K562 (cell line): ENCODE measurements around the gene SOX18. TPM values are rescaled to one million over a fixed set of nuclear protein-coding genes. Genes with fewer than 3 reads are reported as not detected.

Source experiments
- ARID2 ChIP-seq: fragments of 450-650 bp; IDR thresholded peaks from 2 replicates; pipeline ENCODE4 v1.6.1; 2017; ENCODE audit warnings: antibody characterized with exemption, mild to moderate bottlenecking
- MEF2A ChIP-seq: IDR thresholded peaks from 2 replicates; pipeline ENCODE4 v1.6.1; 2011; ENCODE audit warnings: low read depth, mild to moderate bottlenecking, low read length, moderate library complexity; ENCODE audit not compliant: control insufficient read depth
- PTTG1 ChIP-seq: fragments of 450-650 bp; IDR thresholded peaks from 2 replicates; pipeline ENCODE4 v1.6.1; 2016; ENCODE audit warnings: low read depth, mild to moderate bottlenecking, missing genetic modification characterization, missing compliant biosample characterization
- SMAD3 ChIP-seq: fragments of 450-650 bp; formaldehyde crosslinking; conservative IDR thresholded peaks from 2 replicates; pipeline ENCODE4 v1.4.0; 2020; ENCODE audit warnings: mild to moderate bottlenecking
- ZFP30 ChIP-seq: fragments of 250-450 bp; sonication (Bioruptor Pico); IDR thresholded peaks from 2 replicates; pipeline ENCODE4 v1.8.0; 2022; ENCODE audit warnings: moderate library complexity, mild to moderate bottlenecking, inconsistent platforms, borderline replicate concordance
- polyA plus RNA-seq, 8 experiments: library from polyadenylated mRNA; depleted of rRNA in 4 of 8; stranded (reverse) in 5 of 8; unstranded in 3 of 8; fragments of >200 nt; fragmentation: Nextera tagmentation in 2 of 8; fragmentation: Illumina TruSeq in 1 of 8; extraction: Ambion mirVana in 2 of 8; extraction: Trizol in 1 of 8; gene quantifications; 2 replicates each; pipeline versions ENCODE4 v1.2.1 to v1.2.3, GENCODE V29; 2011 to 2014; ENCODE audit warnings: inconsistent platforms in 1 of 8, missing spikeins in 1 of 8
- total RNA-seq, 7 experiments: library from RNA; depleted of rRNA in 6 of 7; stranded (reverse); fragments of >200 nt in 6 of 7; fragmentation: Illumina TruSeq in 2 of 7; extraction: Trizol in 2 of 7; gene quantifications; 2 replicates each; pipeline versions ENCODE4 v1.2.1 to v1.2.3, GENCODE V29; 2011 to 2021; ENCODE audit warnings: low replicate concordance in 1 of 7
- TF ChIP-seq, protein P1 (sequence below), 2 experiments: fragments of 150-350 bp in 1 of 2; IDR thresholded peaks; 2 replicates each; pipeline ENCODE4 v1.6.1; 2012 to 2016; ENCODE audit warnings: low read depth in 2 of 2, low read length in 2 of 2, mild to moderate bottlenecking in 1 of 2, moderate library complexity in 1 of 2
- TF ChIP-seq, protein P2 (sequence below): fragments of 450-650 bp; formaldehyde crosslinking; IDR thresholded peaks from 2 replicates; pipeline ENCODE4 v1.4.0; 2022; ENCODE audit warnings: missing genetic modification characterization
- TF ChIP-seq, protein P3 (sequence below): fragments of 450-650 bp; formaldehyde crosslinking; IDR thresholded peaks from 2 replicates; pipeline ENCODE4 v1.4.0; 2020; ENCODE audit warnings: mild to moderate bottlenecking, moderate library complexity
- TF ChIP-seq, protein P4 (sequence below), 2 experiments: fragments of 450-650 bp in 1 of 2; IDR thresholded peaks; 2 replicates each; pipeline ENCODE4 v1.6.1; 2011 to 2017; ENCODE audit warnings: low read depth in 2 of 2, antibody characterized with exemption in 1 of 2, borderline replicate concordance in 1 of 2, low read length in 1 of 2, mild to moderate bottlenecking in 1 of 2, mixed read lengths in 1 of 2; ENCODE audit not compliant: control insufficient read depth in 1 of 2

The SOX18 gene
- total and polyA plus RNA-seq, 9 of the 15 experiments (the other 6 are each of a cell fraction or from before 2014, with no cell fraction given): 0.15 to 19.8 (median 0.33) TPM

DNA sequence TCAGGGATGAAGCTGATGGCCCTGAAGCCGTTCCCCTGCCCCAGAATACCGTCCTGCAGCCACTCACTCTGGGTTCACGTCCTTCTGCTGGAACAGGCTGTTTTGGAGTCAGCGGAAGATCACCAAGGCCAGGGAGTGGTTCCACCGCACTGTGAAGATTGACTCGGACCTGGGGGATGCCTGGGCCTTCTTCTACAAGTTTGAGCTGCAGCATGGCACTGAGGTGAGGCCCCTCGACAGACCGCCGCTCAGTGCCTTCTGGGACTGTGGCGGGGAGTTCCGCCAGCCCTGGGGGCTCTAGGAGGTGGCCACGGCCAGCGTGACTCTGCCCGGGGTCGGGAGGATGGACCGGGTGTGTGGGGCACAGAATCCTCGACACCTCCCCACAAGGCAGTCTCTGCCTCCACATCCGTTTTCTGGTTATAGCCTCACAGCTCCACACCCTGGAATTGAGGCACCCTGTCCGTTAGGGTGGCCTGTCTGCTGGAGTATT, 17.6 kb downstream of the SOX18 start (continued):
- TF ChIP-seq, protein P1, sequence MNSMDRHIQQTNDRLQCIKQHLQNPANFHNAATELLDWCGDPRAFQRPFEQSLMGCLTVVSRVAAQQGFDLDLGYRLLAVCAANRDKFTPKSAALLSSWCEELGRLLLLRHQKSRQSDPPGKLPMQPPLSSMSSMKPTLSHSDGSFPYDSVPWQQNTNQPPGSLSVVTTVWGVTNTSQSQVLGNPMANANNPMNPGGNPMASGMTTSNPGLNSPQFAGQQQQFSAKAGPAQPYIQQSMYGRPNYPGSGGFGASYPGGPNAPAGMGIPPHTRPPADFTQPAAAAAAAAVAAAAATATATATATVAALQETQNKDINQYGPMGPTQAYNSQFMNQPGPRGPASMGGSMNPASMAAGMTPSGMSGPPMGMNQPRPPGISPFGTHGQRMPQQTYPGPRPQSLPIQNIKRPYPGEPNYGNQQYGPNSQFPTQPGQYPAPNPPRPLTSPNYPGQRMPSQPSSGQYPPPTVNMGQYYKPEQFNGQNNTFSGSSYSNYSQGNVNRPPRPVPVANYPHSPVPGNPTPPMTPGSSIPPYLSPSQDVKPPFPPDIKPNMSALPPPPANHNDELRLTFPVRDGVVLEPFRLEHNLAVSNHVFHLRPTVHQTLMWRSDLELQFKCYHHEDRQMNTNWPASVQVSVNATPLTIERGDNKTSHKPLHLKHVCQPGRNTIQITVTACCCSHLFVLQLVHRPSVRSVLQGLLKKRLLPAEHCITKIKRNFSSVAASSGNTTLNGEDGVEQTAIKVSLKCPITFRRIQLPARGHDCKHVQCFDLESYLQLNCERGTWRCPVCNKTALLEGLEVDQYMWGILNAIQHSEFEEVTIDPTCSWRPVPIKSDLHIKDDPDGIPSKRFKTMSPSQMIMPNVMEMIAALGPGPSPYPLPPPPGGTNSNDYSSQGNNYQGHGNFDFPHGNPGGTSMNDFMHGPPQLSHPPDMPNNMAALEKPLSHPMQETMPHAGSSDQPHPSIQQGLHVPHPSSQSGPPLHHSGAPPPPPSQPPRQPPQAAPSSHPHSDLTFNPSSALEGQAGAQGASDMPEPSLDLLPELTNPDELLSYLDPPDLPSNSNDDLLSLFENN (IDR thresholded peaks at IDR 0.05; ENCODE audit: low read depth in 2 of 2, low read length in 2 of 2): no peak
- TF ChIP-seq, protein P2, sequence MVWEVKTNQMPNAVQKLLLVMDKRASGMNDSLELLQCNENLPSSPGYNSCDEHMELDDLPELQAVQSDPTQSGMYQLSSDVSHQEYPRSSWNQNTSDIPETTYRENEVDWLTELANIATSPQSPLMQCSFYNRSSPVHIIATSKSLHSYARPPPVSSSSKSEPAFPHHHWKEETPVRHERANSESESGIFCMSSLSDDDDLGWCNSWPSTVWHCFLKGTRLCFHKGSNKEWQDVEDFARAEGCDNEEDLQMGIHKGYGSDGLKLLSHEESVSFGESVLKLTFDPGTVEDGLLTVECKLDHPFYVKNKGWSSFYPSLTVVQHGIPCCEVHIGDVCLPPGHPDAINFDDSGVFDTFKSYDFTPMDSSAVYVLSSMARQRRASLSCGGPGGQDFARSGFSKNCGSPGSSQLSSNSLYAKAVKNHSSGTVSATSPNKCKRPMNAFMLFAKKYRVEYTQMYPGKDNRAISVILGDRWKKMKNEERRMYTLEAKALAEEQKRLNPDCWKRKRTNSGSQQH (CRISPR knock-in tag): no peak
- TF ChIP-seq ZFP30 (CRISPR knock-in tag) (no peak), PTTG1 (tag) (no peak), SMAD3 (CRISPR knock-in tag) (no peak), ARID2 (no peak), MEF2A (no peak)
- TF ChIP-seq, protein P3, sequence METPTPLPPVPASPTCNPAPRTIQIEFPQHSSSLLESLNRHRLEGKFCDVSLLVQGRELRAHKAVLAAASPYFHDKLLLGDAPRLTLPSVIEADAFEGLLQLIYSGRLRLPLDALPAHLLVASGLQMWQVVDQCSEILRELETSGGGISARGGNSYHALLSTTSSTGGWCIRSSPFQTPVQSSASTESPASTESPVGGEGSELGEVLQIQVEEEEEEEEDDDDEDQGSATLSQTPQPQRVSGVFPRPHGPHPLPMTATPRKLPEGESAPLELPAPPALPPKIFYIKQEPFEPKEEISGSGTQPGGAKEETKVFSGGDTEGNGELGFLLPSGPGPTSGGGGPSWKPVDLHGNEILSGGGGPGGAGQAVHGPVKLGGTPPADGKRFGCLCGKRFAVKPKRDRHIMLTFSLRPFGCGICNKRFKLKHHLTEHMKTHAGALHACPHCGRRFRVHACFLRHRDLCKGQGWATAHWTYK (CRISPR knock-in tag): no peak
- TF ChIP-seq, protein P4, sequence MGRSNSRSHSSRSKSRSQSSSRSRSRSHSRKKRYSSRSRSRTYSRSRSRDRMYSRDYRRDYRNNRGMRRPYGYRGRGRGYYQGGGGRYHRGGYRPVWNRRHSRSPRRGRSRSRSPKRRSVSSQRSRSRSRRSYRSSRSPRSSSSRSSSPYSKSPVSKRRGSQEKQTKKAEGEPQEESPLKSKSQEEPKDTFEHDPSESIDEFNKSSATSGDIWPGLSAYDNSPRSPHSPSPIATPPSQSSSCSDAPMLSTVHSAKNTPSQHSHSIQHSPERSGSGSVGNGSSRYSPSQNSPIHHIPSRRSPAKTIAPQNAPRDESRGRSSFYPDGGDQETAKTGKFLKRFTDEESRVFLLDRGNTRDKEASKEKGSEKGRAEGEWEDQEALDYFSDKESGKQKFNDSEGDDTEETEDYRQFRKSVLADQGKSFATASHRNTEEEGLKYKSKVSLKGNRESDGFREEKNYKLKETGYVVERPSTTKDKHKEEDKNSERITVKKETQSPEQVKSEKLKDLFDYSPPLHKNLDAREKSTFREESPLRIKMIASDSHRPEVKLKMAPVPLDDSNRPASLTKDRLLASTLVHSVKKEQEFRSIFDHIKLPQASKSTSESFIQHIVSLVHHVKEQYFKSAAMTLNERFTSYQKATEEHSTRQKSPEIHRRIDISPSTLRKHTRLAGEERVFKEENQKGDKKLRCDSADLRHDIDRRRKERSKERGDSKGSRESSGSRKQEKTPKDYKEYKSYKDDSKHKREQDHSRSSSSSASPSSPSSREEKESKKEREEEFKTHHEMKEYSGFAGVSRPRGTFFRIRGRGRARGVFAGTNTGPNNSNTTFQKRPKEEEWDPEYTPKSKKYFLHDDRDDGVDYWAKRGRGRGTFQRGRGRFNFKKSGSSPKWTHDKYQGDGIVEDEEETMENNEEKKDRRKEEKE (IDR thresholded peaks at IDR 0.05; ENCODE audit: borderline replicate concordance in 1 of 2, control insufficient read depth in 1 of 2, low read depth in 2 of 2, low read length in 1 of 2): no peak
- TF ChIP-seq, all 486 proteins: peak for 0
